Measurements from ENCODE around the gene ABI2.

DNA sequence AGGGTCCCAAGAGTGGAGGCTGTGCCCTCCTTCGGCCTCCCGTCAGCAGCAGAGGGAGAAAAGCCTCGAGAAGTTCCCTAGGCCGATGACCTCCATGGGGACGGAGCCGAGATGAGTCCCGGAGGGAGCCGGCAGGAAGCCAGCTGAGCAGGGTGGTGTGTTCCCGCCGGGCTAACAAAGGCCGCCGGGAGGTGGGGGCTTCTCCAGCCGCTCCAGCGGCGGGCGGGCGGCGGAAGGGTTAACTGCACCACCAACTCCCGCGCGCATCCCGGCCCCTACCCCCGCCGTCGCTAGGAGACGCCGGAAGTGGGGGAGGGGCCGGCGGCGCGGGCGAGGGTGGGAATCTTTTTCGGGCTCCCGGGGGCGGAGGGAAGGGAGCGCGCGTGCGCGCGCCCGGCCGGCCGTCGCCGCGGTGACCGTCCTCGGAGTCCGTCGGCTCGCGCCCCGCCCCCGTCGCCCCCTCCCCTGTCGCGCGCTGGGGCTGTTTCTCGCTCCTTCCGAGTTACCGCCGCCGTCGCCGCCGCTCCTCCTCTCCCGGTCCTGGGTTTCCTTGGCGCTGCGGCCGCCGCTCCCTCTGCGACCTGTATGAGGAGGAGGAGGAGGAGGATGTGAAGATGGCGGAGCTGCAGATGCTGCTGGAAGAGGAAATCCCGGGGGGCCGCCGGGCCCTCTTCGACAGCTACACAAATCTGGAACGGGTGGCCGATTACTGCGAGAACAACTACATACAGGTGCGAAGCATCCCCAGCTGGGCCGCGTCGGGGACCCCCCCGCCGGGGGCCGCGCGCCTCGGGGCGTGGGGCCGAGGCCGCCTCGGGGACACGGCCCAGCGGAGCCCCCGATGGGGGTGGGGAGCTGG, at the start of gene ABI2:
- TF ChIP-seq CTCF (IDR thresholded peaks at IDR 0.05; ENCODE audit: poor library complexity) = no peak
- TF ChIP-seq EZH2 (IDR thresholded peaks at IDR 0.05; ENCODE audit: borderline replicate concordance) = no peak

Measured in hepatocyte (in vitro differentiated cells).